Measurements from ENCODE around the gene WDR45.

The WDR45 gene

GRCh38 chrX:49111791-49112190, 32.1 kb upstream of the WDR45 start:
- no peak for TF ChIP-seq CTCF (IDR thresholded peaks at IDR 0.05)

- TF ChIP-seq CTCF (IDR thresholded peaks at IDR 0.05), result no peak
Measured at GRCh38 chrX:49110417-49110816, 30.7 kb upstream of the WDR45 start.

DNA sequence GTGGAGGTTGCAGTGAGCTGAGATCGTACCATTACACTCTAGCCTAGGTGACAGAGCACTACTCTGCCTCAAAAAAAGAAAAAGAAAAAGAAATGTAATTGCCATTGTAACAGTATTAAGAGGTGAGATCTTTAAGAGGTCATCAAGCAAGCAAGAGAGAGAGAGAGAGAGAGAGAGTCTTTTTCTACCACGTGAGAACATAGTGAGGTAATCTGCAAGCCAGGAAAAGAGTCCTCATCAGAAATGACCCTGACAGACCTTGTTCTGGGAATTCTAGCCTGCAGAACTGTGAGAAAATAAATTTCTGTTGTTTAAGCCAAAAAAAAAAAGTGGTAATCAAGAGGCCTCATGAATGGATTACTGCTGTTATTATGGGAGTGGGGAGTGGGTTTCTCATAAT, 29.0 kb upstream of the WDR45 start:
- no peak for TF ChIP-seq CTCF (IDR thresholded peaks at IDR 0.05)

- peak; percentile 23; the same call in 1 of the 2 replicates for TF ChIP-seq CTCF (IDR thresholded peaks at IDR 0.05)
Measured at GRCh38 chrX:49106930-49107329, 27.2 kb upstream of the WDR45 start.

DNA sequence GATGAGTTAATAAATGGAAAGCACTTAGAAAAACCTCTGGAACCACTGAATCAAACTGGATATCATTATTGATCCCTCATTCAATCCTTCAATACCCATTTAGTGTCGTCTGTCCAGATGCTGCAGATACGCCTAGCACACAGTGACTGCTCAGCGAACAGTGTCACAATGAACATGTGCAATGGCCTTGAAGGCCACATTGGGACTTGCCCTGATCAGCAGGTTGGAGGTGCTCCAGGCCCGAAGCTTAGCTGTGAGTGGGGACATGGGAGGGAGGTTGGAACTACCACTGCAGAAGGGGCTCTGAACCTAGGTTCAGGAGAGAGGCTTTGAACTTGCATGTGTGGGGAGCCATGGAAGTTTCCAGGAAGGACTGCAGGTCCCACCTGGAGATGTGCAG, 26.6 kb upstream of the WDR45 start:
- TF ChIP-seq CTCF (IDR thresholded peaks at IDR 0.05), result no peak

DNA sequence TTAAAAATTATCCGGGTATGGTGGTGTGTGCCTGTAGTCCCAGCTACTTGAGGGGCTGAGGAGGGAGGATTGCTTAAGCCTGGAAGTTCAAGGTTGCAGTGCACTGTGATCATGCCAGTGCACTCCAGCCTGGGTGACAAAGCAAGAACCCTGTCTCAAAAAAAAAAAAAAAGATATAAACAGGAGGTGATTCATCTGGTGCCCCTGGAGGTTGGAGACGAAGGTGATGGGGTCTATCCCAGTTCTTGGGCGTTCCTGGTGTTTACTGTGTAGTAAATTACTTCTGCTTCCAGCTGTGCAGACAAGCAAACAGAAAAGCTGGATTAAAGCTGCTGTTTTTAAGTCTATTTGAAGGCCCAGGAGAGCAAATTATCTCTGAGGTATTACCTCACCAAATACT, 23.9 kb upstream of the WDR45 start:
- TF ChIP-seq CTCF (IDR thresholded peaks at IDR 0.05), result no peak

- TF ChIP-seq CTCF (IDR thresholded peaks at IDR 0.05), result no peak
Measured at GRCh38 chrX:49102190-49102589, 22.5 kb upstream of the WDR45 start.

DNA sequence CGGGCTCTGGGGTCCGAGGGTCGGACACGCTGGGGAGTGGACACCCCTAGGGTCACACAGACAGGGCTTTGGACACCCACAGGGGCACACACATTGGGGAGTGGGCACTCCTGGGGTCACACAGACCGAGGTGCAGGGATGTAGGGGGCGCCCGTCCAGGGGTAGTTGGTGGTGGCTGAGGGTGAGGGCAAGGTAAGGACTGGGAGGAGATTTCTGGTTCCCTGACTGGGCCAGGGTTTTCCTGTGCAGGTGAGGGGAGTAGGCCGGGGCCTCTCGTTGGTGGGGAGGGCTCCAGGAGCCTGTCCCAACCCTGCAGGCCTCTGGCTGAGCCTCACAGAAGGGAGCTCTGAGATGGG, 21.9 kb upstream of the WDR45 start:
- TF ChIP-seq CTCF (IDR thresholded peaks at IDR 0.05), result no peak

Data from LNCAP (cell line).